ENCODE results near the gene BOLA2B. TPM values are rescaled to one million over a fixed set of nuclear protein-coding genes. Genes with fewer than 3 reads are reported as not detected.

Gene BOLA2B
- total and polyA plus RNA-seq, 2 experiments from 2014 or later = 124 to 211 TPM

GRCh38 chr16:30144917-30145316 lies 48.5 kb downstream of the BOLA2B start:
- Histone ChIP-seq H3K79me2 (no peaks in the 10 kb centered on the region), H2AFZ (no peak overlapping the region), H3K27ac (no peak overlapping the region), H3K9me2 (replicated peaks; ENCODE audit: insufficient read depth) (no peaks in the 10 kb centered on the region), H3K4me2 (no peak overlapping the region), H3K36me3 (replicated peaks; ENCODE audit: insufficient read depth, low read depth) (no peaks in the 10 kb centered on the region), H4K20me1 (ENCODE audit: insufficient read depth, poor library complexity, severe bottlenecking) (no peaks in the 10 kb centered on the region), H3K27me3 (no peaks in the 10 kb centered on the region), H3K4me1 (ENCODE audit: insufficient read depth) (no peaks in the 10 kb centered on the region), H3K4me3 (no peak overlapping the region), H3K9me3 (ENCODE audit: low read depth) (peaks cover 4% of the 10 kb centered on the region)
- no CpG with 5 or more reads among the region's 1 CpG for WGBS (ENCODE audit: low lambda C conversion rate, missing lambda C conversion rate)
- DNase-seq (ENCODE audit: low spot score) = no peak
- TF ChIP-seq CTCF (IDR thresholded peaks at IDR 0.05; ENCODE audit: poor library complexity) (no peak), EZH2phosphoT487 (IDR thresholded peaks at IDR 0.05; ENCODE audit: low read depth, severe bottlenecking, unreplicated experiment) (no peak), EZH2 (IDR thresholded peaks at IDR 0.05; ENCODE audit: borderline replicate concordance) (no peak)

- Histone ChIP-seq H3K27me3 (no peaks in the 10 kb centered on the region), H3K4me3 (no peak overlapping the region), H4K20me1 (ENCODE audit: insufficient read depth, poor library complexity, severe bottlenecking) (no peaks in the 10 kb centered on the region), H3K27ac (no peak overlapping the region), H3K79me2 (no peaks in the 10 kb centered on the region), H3K4me1 (ENCODE audit: insufficient read depth) (no peaks in the 10 kb centered on the region), H3K4me2 (no peak overlapping the region), H3K9me3 (ENCODE audit: low read depth) (no peaks in the 10 kb centered on the region), H3K36me3 (replicated peaks; ENCODE audit: insufficient read depth, low read depth) (no peaks in the 10 kb centered on the region), H2AFZ (no peak overlapping the region), H3K9me2 (replicated peaks; ENCODE audit: insufficient read depth) (no peaks in the 10 kb centered on the region)
- no peak for TF ChIP-seq CTCF (IDR thresholded peaks at IDR 0.05; ENCODE audit: poor library complexity)
- no peak for TF ChIP-seq EZH2phosphoT487 (IDR thresholded peaks at IDR 0.05; ENCODE audit: low read depth, severe bottlenecking, unreplicated experiment)
- no peak for TF ChIP-seq EZH2 (IDR thresholded peaks at IDR 0.05; ENCODE audit: borderline replicate concordance)
- no peak for DNase-seq (ENCODE audit: low spot score)
Observed at GRCh38 chr16:30144017-30144416, 49.4 kb downstream of the BOLA2B start.

- 72% methylated on average over 2 of the region's 2 CpGs for WGBS (ENCODE audit: low lambda C conversion rate, missing lambda C conversion rate)
Observed at GRCh38 chr16:30143347-30143702, 50.1 kb downstream of the BOLA2B start.

More at GRCh38 chr16:30143347-30143702, 50.1 kb downstream of the BOLA2B start:
- H3K79me2 ChIP-seq = no peaks in the 10 kb centered on the region
- TF ChIP-seq EZH2phosphoT487 (IDR thresholded peaks at IDR 0.05; ENCODE audit: low read depth, severe bottlenecking, unreplicated experiment) (no peak), CTCF (IDR thresholded peaks at IDR 0.05; ENCODE audit: poor library complexity) (no peak), EZH2 (IDR thresholded peaks at IDR 0.05; ENCODE audit: borderline replicate concordance) (no peak)
- H3K9me2 ChIP-seq (replicated peaks; ENCODE audit: insufficient read depth) = no peaks in the 10 kb centered on the region
- no peaks in the 10 kb centered on the region for H3K9me3 ChIP-seq (ENCODE audit: low read depth)
- H3K27me3 ChIP-seq = no peaks in the 10 kb centered on the region
- H3K36me3 ChIP-seq (replicated peaks; ENCODE audit: insufficient read depth, low read depth) = no peaks in the 10 kb centered on the region
- H2AFZ ChIP-seq = no peak overlapping the region
- H4K20me1 ChIP-seq (ENCODE audit: insufficient read depth, poor library complexity, severe bottlenecking) = no peaks in the 10 kb centered on the region
- no peak overlapping the region for H3K4me2 ChIP-seq
- no peak overlapping the region for H3K27ac ChIP-seq
- no peak for DNase-seq (ENCODE audit: low spot score)
- H3K4me3 ChIP-seq = no peak overlapping the region
- H3K4me1 ChIP-seq (ENCODE audit: insufficient read depth) = no peaks in the 10 kb centered on the region

Small RNA genes within 50 kb of the gene (small RNA-seq; reads per million reads assigned to genes)
- not detected for gene AC106782.4

Other genes starting within 250 kb of the BOLA2B start
- 106 and 119 TPM in 2 replicates for gene TMEM219, start 231.6 kb downstream of the BOLA2B start, total RNA-seq
- 175 and 189 TPM in 2 replicates for gene TMEM219, start 231.6 kb downstream of the BOLA2B start, polyA plus RNA-seq
- 28.0 and 33.4 TPM in 2 replicates for gene TAOK2, start 219.8 kb downstream of the BOLA2B start, total RNA-seq
- 24.3 and 24.5 TPM in 2 replicates for gene TAOK2, start 219.8 kb downstream of the BOLA2B start, polyA plus RNA-seq
- gene HIRIP3, start 198.0 kb downstream of the BOLA2B start, total RNA-seq = 10.6 and 12.4 TPM in 2 replicates
- gene HIRIP3, start 198.0 kb downstream of the BOLA2B start, polyA plus RNA-seq = 9.0 and 12.9 TPM in 2 replicates
- gene INO80E, start 197.4 kb downstream of the BOLA2B start, total RNA-seq = 61.2 and 99.9 TPM in 2 replicates
- 14.0 and 17.6 TPM in 2 replicates for gene INO80E, start 197.4 kb downstream of the BOLA2B start, polyA plus RNA-seq
- 6.8 and 6.9 TPM in 2 replicates for gene DOC2A, start 182.6 kb downstream of the BOLA2B start, total RNA-seq
- gene DOC2A, start 182.6 kb downstream of the BOLA2B start, polyA plus RNA-seq = 11.4 and 13.0 TPM in 2 replicates
- not detected in 2 replicates for gene C16orf92, start 170.5 kb downstream of the BOLA2B start, total RNA-seq
- not detected in 2 replicates for gene C16orf92, start 170.5 kb downstream of the BOLA2B start, polyA plus RNA-seq
- gene TLCD3B, start 162.4 kb downstream of the BOLA2B start, total RNA-seq = not detected in 2 replicates
- gene TLCD3B, start 162.4 kb downstream of the BOLA2B start, polyA plus RNA-seq = not detected in 2 replicates
- 392 and 397 TPM in 2 replicates for gene ALDOA, start 127.9 kb downstream of the BOLA2B start, total RNA-seq
- gene ALDOA, start 127.9 kb downstream of the BOLA2B start, polyA plus RNA-seq = 882 and 924 TPM in 2 replicates
- gene PPP4C, start 117.7 kb downstream of the BOLA2B start, total RNA-seq = 107 and 123 TPM in 2 replicates
- gene PPP4C, start 117.7 kb downstream of the BOLA2B start, polyA plus RNA-seq = 212 and 236 TPM in 2 replicates
- 0.56 and 0.60 TPM in 2 replicates for gene TBX6, start 101.7 kb downstream of the BOLA2B start, total RNA-seq
- 0.10 and 0.19 TPM in 2 replicates for gene TBX6, start 101.7 kb downstream of the BOLA2B start, polyA plus RNA-seq
- 19.3 and 20.1 TPM in 2 replicates for gene YPEL3, start 97.5 kb downstream of the BOLA2B start, total RNA-seq
- 82.1 and 103 TPM in 2 replicates for gene YPEL3, start 97.5 kb downstream of the BOLA2B start, polyA plus RNA-seq
- gene GDPD3, start 80.1 kb downstream of the BOLA2B start, total RNA-seq = 0.67 TPM in 1 of 2 replicates, not detected in the other
- 5.4 and 11.2 TPM in 2 replicates for gene GDPD3, start 80.1 kb downstream of the BOLA2B start, polyA plus RNA-seq
- gene MAPK3, start 70.4 kb downstream of the BOLA2B start, total RNA-seq = 34.6 and 57.6 TPM in 2 replicates
- gene MAPK3, start 70.4 kb downstream of the BOLA2B start, polyA plus RNA-seq = 31.3 and 38.1 TPM in 2 replicates
- gene CORO1A, start 10.1 kb downstream of the BOLA2B start, total RNA-seq = 2.4 and 3.2 TPM in 2 replicates
- 1.7 and 3.4 TPM in 2 replicates for gene CORO1A, start 10.1 kb downstream of the BOLA2B start, polyA plus RNA-seq
- gene SLX1A, start 209 bp upstream of the BOLA2B start, total RNA-seq = 22.1 and 25.1 TPM in 2 replicates
- gene SLX1A, start 209 bp upstream of the BOLA2B start, polyA plus RNA-seq = 111 and 125 TPM in 2 replicates
- gene SULT1A3, start 5.6 kb upstream of the BOLA2B start, total RNA-seq = 8.1 and 17.8 TPM in 2 replicates
- 23.1 and 32.3 TPM in 2 replicates for gene SULT1A3, start 5.6 kb upstream of the BOLA2B start, polyA plus RNA-seq
- gene NPIPB13, start 54.8 kb upstream of the BOLA2B start, total RNA-seq = 2.4 and 3.5 TPM in 2 replicates
- gene NPIPB13, start 54.8 kb upstream of the BOLA2B start, polyA plus RNA-seq = 1.9 and 4.8 TPM in 2 replicates
- gene CD2BP2, start 161.6 kb upstream of the BOLA2B start, total RNA-seq = 44.2 and 45.1 TPM in 2 replicates
- 37.6 and 41.0 TPM in 2 replicates for gene CD2BP2, start 161.6 kb upstream of the BOLA2B start, polyA plus RNA-seq
- 21.4 and 29.3 TPM in 2 replicates for gene TBC1D10B, start 176.8 kb upstream of the BOLA2B start, total RNA-seq
- 33.3 and 37.9 TPM in 2 replicates for gene TBC1D10B, start 176.8 kb upstream of the BOLA2B start, polyA plus RNA-seq
- gene MYL11, start 181.1 kb upstream of the BOLA2B start, total RNA-seq = 4.0 TPM in 1 of 2 replicates, not detected in the other
- 2.2 and 5.3 TPM in 2 replicates for gene MYL11, start 181.1 kb upstream of the BOLA2B start, polyA plus RNA-seq
- gene SEPTIN1, start 188.9 kb upstream of the BOLA2B start, total RNA-seq = not detected in 2 replicates
- gene SEPTIN1, start 188.9 kb upstream of the BOLA2B start, polyA plus RNA-seq = 1.5 and 2.3 TPM in 2 replicates
- gene ZNF48, start 201.8 kb upstream of the BOLA2B start, total RNA-seq = 7.7 and 8.0 TPM in 2 replicates
- 6.1 and 7.1 TPM in 2 replicates for gene ZNF48, start 201.8 kb upstream of the BOLA2B start, polyA plus RNA-seq
- 12.4 and 18.7 TPM in 2 replicates for gene ZNF771, start 213.9 kb upstream of the BOLA2B start, total RNA-seq
- 23.6 and 25.2 TPM in 2 replicates for gene ZNF771, start 213.9 kb upstream of the BOLA2B start, polyA plus RNA-seq
- 25.9 and 33.8 TPM in 2 replicates for gene DCTPP1, start 236.4 kb upstream of the BOLA2B start, total RNA-seq
- 36.3 and 47.2 TPM in 2 replicates for gene DCTPP1, start 236.4 kb upstream of the BOLA2B start, polyA plus RNA-seq

Data from hepatocyte (in vitro differentiated cells).